DOHH2 (cell line): ENCODE measurements around the gene CDK5.

Experiments used
- H3F3A ChIP-seq: fragments of 200-600 bp; sonication (generic), shearing (Covaris generic); 2 replicates; pipeline ENCODE4 v1.6.0; 2016; ENCODE audit warnings: antibody characterized with exemption, mild to moderate bottlenecking; ENCODE audit not compliant: control insufficient read depth, insufficient read depth
- H3K27ac ChIP-seq: fragments of 200-600 bp; sonication (generic); 2 replicates; pipeline ENCODE4 v1.5.1; 2014; ENCODE audit warnings: low read depth, mild to moderate bottlenecking, low read length, moderate library complexity
- H3K27me3 ChIP-seq: fragments of 200-600 bp; sonication (generic); 2 replicates; pipeline ENCODE4 v1.6.1; 2014; ENCODE audit warnings: mild to moderate bottlenecking, low read length, mixed read lengths; ENCODE audit not compliant: control insufficient read depth
- H3K36me3 ChIP-seq: fragments of 200-600 bp; sonication (generic); 2 replicates; pipeline ENCODE4 v1.6.1; 2014; ENCODE audit warnings: mild to moderate bottlenecking, low read length, moderate library complexity, mixed read lengths; ENCODE audit not compliant: control insufficient read depth
- H3K4me1 ChIP-seq: fragments of 200-600 bp; sonication (generic); 2 replicates; pipeline ENCODE4 v1.6.1; 2014; ENCODE audit warnings: mild to moderate bottlenecking, low read length, mixed read lengths; ENCODE audit not compliant: control insufficient read depth
- H3K4me2 ChIP-seq: fragments of 200-600 bp; sonication (generic); 2 replicates; pipeline ENCODE4 v1.6.0; 2014; ENCODE audit warnings: mild to moderate bottlenecking, low read length, moderate library complexity
- H3K4me3 ChIP-seq: fragments of 200-600 bp; sonication (generic); 2 replicates; pipeline ENCODE4 v1.5.1; 2014; ENCODE audit warnings: mild to moderate bottlenecking, low read length, mixed read lengths
- H3K79me2 ChIP-seq: fragments of 200-600 bp; sonication (generic); 2 replicates; pipeline ENCODE4 v1.6.1; 2014; ENCODE audit warnings: mild to moderate bottlenecking, low read length, mixed read lengths; ENCODE audit not compliant: control insufficient read depth
- H3K9me2 ChIP-seq: fragments of 200-600 bp; sonication (generic); replicated peaks from 2 replicates; pipeline ENCODE4 v1.6.1; 2014; ENCODE audit warnings: mild to moderate bottlenecking, low read length, mixed read lengths; ENCODE audit not compliant: control insufficient read depth
- H3K9me3 ChIP-seq: fragments of 200-600 bp; sonication (generic); 2 replicates; pipeline ENCODE4 v1.6.1; 2014; ENCODE audit warnings: antibody characterized with exemption, low read length, mixed read lengths; ENCODE audit not compliant: control insufficient read depth, insufficient read depth
- H4K20me1 ChIP-seq: fragments of 200-600 bp; sonication (generic); 2 replicates; pipeline ENCODE4 v1.6.0; 2014; ENCODE audit warnings: low read depth, mild to moderate bottlenecking, antibody characterized with exemption, low read length, moderate library complexity; ENCODE audit not compliant: control insufficient read depth, insufficient read depth
- EZH2phosphoT487 ChIP-seq: fragments of 200-600 bp; sonication (generic); IDR thresholded peaks from 2 replicates; pipeline ENCODE4 v1.6.1; 2017; ENCODE audit warnings: borderline replicate concordance, mild to moderate bottlenecking, antibody characterized with exemption, low read length, moderate library complexity, mixed read lengths
- TF ChIP-seq, protein P1 (sequence below): fragments of 200-600 bp; sonication (generic); IDR thresholded peaks from one replicate; pipeline ENCODE4 v1.5.1; 2014; ENCODE audit warnings: antibody characterized with exemption, mild to moderate bottlenecking, low read depth, low read length; ENCODE audit not compliant: poor library complexity, severe bottlenecking

The CDK5 gene

GRCh38 chr7:151079199-151079910 lies 21.7 kb upstream of the CDK5 start:
- peaks cover 42% of the 10 kb centered on the region for H3K4me1 ChIP-seq

GRCh38 chr7:151078233-151079040 lies 20.7 kb upstream of the CDK5 start:
- H3K9me2 ChIP-seq = no peaks in the 10 kb centered on the region
- H3K4me2 ChIP-seq = peak overlapping the region; percentile 85
- H4K20me1 ChIP-seq = 0 out of 2 replicates have a peak, but pooled peaks cover 4% of the 10 kb centered on the region
- no peak overlapping the region for H3K27ac ChIP-seq
- H3K36me3 ChIP-seq = peaks cover 82% of the 10 kb centered on the region
- H3K4me1 ChIP-seq = peaks cover 37% of the 10 kb centered on the region
- no peaks in the 10 kb centered on the region for H3K27me3 ChIP-seq
- H3K79me2 ChIP-seq = peaks cover 51% of the 10 kb centered on the region
- no peak overlapping the region for H3K4me3 ChIP-seq
- no peaks in the 10 kb centered on the region for H3K9me3 ChIP-seq
- peaks cover 6% of the 10 kb centered on the region for H3F3A ChIP-seq
- no peak for TF ChIP-seq EZH2phosphoT487
- TF ChIP-seq, protein P1, sequence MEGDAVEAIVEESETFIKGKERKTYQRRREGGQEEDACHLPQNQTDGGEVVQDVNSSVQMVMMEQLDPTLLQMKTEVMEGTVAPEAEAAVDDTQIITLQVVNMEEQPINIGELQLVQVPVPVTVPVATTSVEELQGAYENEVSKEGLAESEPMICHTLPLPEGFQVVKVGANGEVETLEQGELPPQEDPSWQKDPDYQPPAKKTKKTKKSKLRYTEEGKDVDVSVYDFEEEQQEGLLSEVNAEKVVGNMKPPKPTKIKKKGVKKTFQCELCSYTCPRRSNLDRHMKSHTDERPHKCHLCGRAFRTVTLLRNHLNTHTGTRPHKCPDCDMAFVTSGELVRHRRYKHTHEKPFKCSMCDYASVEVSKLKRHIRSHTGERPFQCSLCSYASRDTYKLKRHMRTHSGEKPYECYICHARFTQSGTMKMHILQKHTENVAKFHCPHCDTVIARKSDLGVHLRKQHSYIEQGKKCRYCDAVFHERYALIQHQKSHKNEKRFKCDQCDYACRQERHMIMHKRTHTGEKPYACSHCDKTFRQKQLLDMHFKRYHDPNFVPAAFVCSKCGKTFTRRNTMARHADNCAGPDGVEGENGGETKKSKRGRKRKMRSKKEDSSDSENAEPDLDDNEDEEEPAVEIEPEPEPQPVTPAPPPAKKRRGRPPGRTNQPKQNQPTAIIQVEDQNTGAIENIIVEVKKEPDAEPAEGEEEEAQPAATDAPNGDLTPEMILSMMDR = no peak

More at GRCh38 chr7:151079199-151079910, 21.7 kb upstream of the CDK5 start:
- Histone ChIP-seq H3K9me3 (no peaks in the 10 kb centered on the region), H3K27me3 (0 out of 2 replicates have a peak, but pooled peaks cover 2% of the 10 kb centered on the region), H3K27ac (no peak overlapping the region), H3F3A (peaks cover 8% of the 10 kb centered on the region), H4K20me1 (0 out of 2 replicates have a peak, but pooled peaks cover 4% of the 10 kb centered on the region), H3K79me2 (peaks cover 51% of the 10 kb centered on the region), H3K4me3 (peak overlapping the region; percentile 95), H3K4me2 (peak overlapping the region; percentile 85), H3K36me3 (peaks cover 73% of the 10 kb centered on the region), H3K9me2 (no peaks in the 10 kb centered on the region)
- TF ChIP-seq EZH2phosphoT487 = no peak
- TF ChIP-seq, protein P1 = no peak

DNA sequence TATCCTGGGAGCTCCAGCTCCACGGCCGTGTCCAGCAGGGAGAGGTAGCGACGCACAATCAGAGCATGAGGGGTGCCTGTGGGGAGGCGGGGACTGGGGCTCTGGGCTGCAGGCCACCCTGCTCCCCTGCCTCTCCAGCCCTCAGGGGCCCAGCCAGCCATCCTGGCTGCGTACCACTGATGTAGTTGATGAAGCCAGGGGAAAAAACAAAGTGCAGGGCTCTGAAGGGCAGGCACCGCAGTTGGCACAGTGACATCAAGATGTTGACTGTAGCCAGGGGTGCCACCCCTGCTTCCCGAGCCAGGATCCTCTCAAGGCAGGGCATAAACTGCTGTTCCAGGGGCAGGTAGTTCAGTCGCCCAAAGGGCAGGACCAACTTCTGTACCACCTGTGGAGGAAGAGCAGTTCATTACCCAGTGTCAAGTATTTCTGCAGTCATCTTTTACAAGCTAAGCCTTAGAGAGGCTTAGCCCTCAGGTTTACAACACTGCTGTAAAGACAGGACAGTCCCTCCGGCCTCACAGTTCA lies 20.1 kb upstream of the CDK5 start:
- Histone ChIP-seq H3K9me2 (no peaks in the 10 kb centered on the region), H3K9me3 (no peaks in the 10 kb centered on the region), H4K20me1 (0 out of 2 replicates have a peak, but pooled peaks cover 4% of the 10 kb centered on the region), H3K36me3 (peaks cover 79% of the 10 kb centered on the region), H3K4me2 (no peak overlapping the region), H3F3A (peaks cover 6% of the 10 kb centered on the region), H3K4me1 (peaks cover 36% of the 10 kb centered on the region), H3K79me2 (peaks cover 46% of the 10 kb centered on the region), H3K27me3 (no peaks in the 10 kb centered on the region), H3K4me3 (no peak overlapping the region), H3K27ac (no peak overlapping the region)
- no peak for TF ChIP-seq EZH2phosphoT487
- TF ChIP-seq, protein P1 = no peak
